Endodermal cell (in vitro differentiated cells): ENCODE data around the gene SERPINE1. TPM values are rescaled to one million over a fixed set of nuclear protein-coding genes. Genes with fewer than 3 reads are reported as not detected.

ENCODE experiments used
- DNase-seq: peaks from one replicate; pipeline ENCODE4 v3.0.0-alpha.2; 2017
- H3K27ac ChIP-seq: 2 replicates; pipeline ENCODE4 v1.5.1; 2013; ENCODE audit warnings: mild to moderate bottlenecking, low read depth, low read length, moderate library complexity
- H3K27me3 ChIP-seq: 2 replicates; pipeline ENCODE4 v1.6.1; 2013; ENCODE audit warnings: mild to moderate bottlenecking, low read length, moderate library complexity; ENCODE audit not compliant: insufficient read depth, control insufficient read depth, poor library complexity, severe bottlenecking
- H3K36me3 ChIP-seq: 2 replicates; pipeline ENCODE4 v1.7.0; 2013; ENCODE audit warnings: mild to moderate bottlenecking, low read length, moderate library complexity; ENCODE audit not compliant: control insufficient read depth, insufficient read depth
- H3K4me1 ChIP-seq: one replicate; pipeline ENCODE4 v1.7.0; 2013; ENCODE audit warnings: low read length; ENCODE audit not compliant: control insufficient read depth, insufficient read depth
- H3K4me3 ChIP-seq: 2 replicates; pipeline ENCODE4 v1.5.1; 2013; ENCODE audit warnings: mild to moderate bottlenecking, low read length, moderate library complexity
- H3K9ac ChIP-seq: 2 replicates; pipeline ENCODE4 v1.6.1; 2013; ENCODE audit warnings: mild to moderate bottlenecking, low read length, moderate library complexity; ENCODE audit not compliant: poor library complexity, severe bottlenecking; ENCODE audit errors: extremely low read depth
- H3K9me3 ChIP-seq: 2 replicates; pipeline ENCODE4 v1.6.1; 2013; ENCODE audit warnings: mild to moderate bottlenecking, low read length, moderate library complexity; ENCODE audit not compliant: control insufficient read depth
- H3K27ac Mint-ChIP-seq: 2 replicates; pipeline ENCODE4 v1.8.0; 2020; ENCODE audit warnings: mixed read lengths
- H3K27me3 Mint-ChIP-seq: 2 replicates; pipeline ENCODE4 v1.8.0; 2021; ENCODE audit warnings: mild to moderate bottlenecking, mixed read lengths; ENCODE audit not compliant: insufficient read depth
- H3K36me3 Mint-ChIP-seq: 2 replicates; pipeline ENCODE4 v1.8.0; 2020; ENCODE audit warnings: low read depth, mixed read lengths
- H3K4me1 Mint-ChIP-seq: 2 replicates; pipeline ENCODE4 v1.8.0; 2020; ENCODE audit warnings: mixed read lengths
- H3K4me3 Mint-ChIP-seq: 2 replicates; pipeline ENCODE4 v1.8.0; 2020; ENCODE audit warnings: mild to moderate bottlenecking, moderate library complexity, mixed read lengths
- H3K9me3 Mint-ChIP-seq: 2 replicates; pipeline ENCODE4 v1.8.0; 2020; ENCODE audit warnings: mild to moderate bottlenecking, mixed read lengths
- WGBS, 2 experiments: methylation state at CpG; one replicate each; pipeline versions ENCODE4 v1.1.5 to v1.1.7; 2013; ENCODE audit warnings: missing lambda C conversion rate in 2 of 2, mixed read lengths in 1 of 2; ENCODE audit not compliant: insufficient coverage in 1 of 2, insufficient read length in 1 of 2; 5-methylcytosine and 5-hydroxymethylcytosine counted together
- total RNA-seq, 2 donors: library from RNA; stranded (reverse); fragmentation: NEBNext Ultra II Directional in 1 of 2; extraction: Animal tissue kit (Norgen Biotek cat#: 25700) in 1 of 2; gene quantifications; 2 replicates in 1 of 2; 3 replicates in 1 of 2; pipeline ENCODE4 v1.2.1, GENCODE V29; 2021
- TF ChIP-seq, protein P1 (sequence below): fragments of 200-600 bp; sonication (generic); conservative IDR thresholded peaks from 2 replicates; pipeline ENCODE4 v1.5.0; 2021; ENCODE audit warnings: antibody characterized with exemption, mild to moderate bottlenecking

SERPINE1 gene
- total RNA-seq, 2 donors from 2014 or later = 0.89 to 4.9 TPM

DNA sequence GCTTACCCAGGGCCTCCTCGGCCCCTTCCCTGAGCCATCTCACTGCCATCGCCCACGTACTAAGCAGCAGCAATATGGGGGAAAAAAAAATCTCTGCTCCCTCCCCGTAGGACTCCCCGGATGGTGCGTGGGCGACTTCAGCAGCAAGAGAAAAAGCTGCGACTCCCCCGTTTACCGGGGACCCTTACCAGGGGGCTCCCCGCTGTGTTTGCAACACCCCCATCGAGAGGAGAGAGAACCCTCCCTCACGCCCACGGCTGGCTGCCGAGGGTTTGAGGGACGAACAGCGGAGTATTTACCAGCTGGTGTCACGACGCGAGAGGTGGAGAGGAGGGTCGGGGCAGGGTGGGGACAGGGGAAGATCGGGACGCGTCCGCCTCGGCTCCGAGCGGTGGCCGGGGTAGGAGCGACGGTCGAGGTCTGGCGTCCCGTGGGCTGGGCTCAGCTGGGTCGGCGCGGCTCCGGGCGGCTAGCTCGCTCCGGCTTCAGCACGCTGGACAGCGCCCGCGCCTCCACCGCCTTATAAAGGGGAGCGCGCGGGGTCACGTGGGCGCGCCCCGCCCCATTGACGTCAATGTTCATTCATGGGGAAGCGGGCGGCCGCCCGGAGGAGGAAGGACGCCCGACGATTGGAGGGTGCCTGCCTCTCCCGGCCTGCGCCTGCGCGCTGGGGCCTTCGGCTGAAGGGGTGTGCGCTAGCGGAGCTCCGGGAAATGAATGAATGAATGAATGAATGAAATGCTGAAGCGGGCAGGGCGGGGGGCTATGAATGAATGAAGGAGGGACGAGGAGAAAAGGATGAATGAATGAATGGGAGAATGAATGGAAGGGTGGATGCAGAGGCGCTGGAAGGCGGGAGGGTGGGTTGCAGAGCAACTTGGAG, 38.4 kb downstream of the SERPINE1 start, which contains the start of gene VGF:
Gene VGF (minus strand): TSS at position 495 of the 883 bp plus-strand sequence. CDS start 726 bp downstream, outside the sequence.
- Histone ChIP-seq H3K27ac (no peak within 1 kb of the TSS), H3K9me3 (no peaks in the 10 kb centered on the region), H3K9ac (no peak within 1 kb of the TSS), H3K4me1 (peaks cover 5% of the 10 kb centered on the region), H3K4me3 (peak within 1 kb of the TSS; percentile 71), H3K36me3 (no peaks in the 10 kb centered on the region), H3K27me3 (peaks cover 87% of the 10 kb centered on the region)
- TF ChIP-seq, protein P1, sequence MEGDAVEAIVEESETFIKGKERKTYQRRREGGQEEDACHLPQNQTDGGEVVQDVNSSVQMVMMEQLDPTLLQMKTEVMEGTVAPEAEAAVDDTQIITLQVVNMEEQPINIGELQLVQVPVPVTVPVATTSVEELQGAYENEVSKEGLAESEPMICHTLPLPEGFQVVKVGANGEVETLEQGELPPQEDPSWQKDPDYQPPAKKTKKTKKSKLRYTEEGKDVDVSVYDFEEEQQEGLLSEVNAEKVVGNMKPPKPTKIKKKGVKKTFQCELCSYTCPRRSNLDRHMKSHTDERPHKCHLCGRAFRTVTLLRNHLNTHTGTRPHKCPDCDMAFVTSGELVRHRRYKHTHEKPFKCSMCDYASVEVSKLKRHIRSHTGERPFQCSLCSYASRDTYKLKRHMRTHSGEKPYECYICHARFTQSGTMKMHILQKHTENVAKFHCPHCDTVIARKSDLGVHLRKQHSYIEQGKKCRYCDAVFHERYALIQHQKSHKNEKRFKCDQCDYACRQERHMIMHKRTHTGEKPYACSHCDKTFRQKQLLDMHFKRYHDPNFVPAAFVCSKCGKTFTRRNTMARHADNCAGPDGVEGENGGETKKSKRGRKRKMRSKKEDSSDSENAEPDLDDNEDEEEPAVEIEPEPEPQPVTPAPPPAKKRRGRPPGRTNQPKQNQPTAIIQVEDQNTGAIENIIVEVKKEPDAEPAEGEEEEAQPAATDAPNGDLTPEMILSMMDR = no peak
- H3K27ac Mint-ChIP-seq = peak within 1 kb of the TSS; percentile 33
- H3K4me1 Mint-ChIP-seq = peaks cover 20% of the 10 kb centered on the region
- WGBS, 2 experiments = 1% methylated on average over 43 to 74 of the region's 74 CpGs
- H3K4me3 Mint-ChIP-seq = peak within 1 kb of the TSS; percentile 53
- H3K9me3 Mint-ChIP-seq = no peaks in the 10 kb centered on the region
- H3K36me3 Mint-ChIP-seq = peaks cover under 1% of the 10 kb centered on the region
- H3K27me3 Mint-ChIP-seq = peaks cover 90% of the 10 kb centered on the region
- peak; percentile 98 for DNase-seq

DNA sequence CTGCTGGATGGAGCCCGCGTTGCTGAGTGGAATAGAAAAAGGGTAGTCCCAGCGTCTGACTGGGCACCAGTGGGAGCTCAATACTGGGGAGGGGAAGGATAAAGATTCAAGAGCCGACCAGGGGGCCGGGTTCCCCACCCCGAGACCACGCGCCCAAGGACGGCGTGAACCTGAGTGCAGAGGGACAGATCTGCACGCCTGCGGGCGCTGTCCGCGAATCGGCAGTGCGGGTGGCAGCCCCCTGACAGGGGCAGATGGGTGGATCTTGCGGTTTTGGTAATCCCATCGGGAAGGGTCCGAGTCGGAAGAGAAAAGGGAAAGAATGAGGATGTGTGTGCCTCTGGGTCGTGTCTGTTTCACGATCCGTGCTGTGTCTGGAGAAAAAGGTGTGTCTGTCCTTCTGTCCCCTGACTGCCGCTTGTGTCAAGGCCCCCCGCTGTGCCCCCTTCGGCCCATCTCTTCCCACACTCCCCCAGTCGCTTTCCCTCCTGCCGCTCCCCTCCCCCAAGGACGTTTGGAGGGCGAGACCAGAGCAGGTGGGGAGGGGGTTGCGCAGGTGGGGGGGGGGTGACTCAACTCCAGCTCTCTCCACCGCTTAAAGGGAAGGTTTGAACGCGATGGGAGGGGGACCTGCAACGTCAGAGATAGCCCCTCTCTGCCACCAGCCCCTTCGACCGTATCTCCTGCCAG, 39.2 kb downstream of the SERPINE1 start:
- 0% methylated on average over 19 to 35 of the region's 38 CpGs for WGBS, 2 experiments
- TF ChIP-seq, protein P1 = no peak
- Histone ChIP-seq H3K36me3 (no peaks in the 10 kb centered on the region), H3K27me3 (peaks cover 94% of the 10 kb centered on the region), H3K4me3 (peak overlapping the region; percentile 71), H3K9me3 (no peaks in the 10 kb centered on the region), H3K27ac (no peak overlapping the region), H3K9ac (no peak overlapping the region), H3K4me1 (peaks cover 5% of the 10 kb centered on the region)
- peak overlapping the region; percentile 33 for H3K27ac Mint-ChIP-seq
- peaks cover 20% of the 10 kb centered on the region for H3K4me1 Mint-ChIP-seq
- H3K36me3 Mint-ChIP-seq = no peaks in the 10 kb centered on the region
- DNase-seq = peak; percentile 75
- H3K27me3 Mint-ChIP-seq = peaks cover 96% of the 10 kb centered on the region
- H3K9me3 Mint-ChIP-seq = no peaks in the 10 kb centered on the region
- peak overlapping the region; percentile 53 for H3K4me3 Mint-ChIP-seq

DNA sequence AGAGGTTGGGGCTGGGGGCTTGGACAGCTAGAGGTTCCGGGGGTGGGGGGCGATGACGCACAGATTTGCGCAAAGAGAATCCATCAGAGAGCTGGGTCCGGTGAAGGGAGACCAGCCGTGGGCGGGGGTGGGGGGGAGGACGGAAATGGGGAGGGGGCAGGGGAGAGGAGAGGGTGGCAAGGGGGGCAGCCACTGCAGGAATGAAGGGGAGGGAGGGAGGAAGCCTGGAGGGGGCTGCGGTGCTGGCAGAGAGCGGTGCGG, 39.7 kb downstream of the SERPINE1 start:
- Histone ChIP-seq H3K9ac (no peak overlapping the region), H3K36me3 (no peaks in the 10 kb centered on the region), H3K27ac (no peak overlapping the region), H3K4me3 (no peak overlapping the region), H3K4me1 (peaks cover 5% of the 10 kb centered on the region), H3K27me3 (peaks cover 95% of the 10 kb centered on the region), H3K9me3 (no peaks in the 10 kb centered on the region)
- Mint-ChIP-seq H3K9me3 (no peaks in the 10 kb centered on the region), H3K4me1 (peaks cover 20% of the 10 kb centered on the region), H3K27me3 (peaks cover 96% of the 10 kb centered on the region), H3K36me3 (no peaks in the 10 kb centered on the region), H3K27ac (no peak overlapping the region), H3K4me3 (peak overlapping the region; percentile 53)
- TF ChIP-seq, protein P1 = no peak
- WGBS, 2 experiments = 0% methylated on average over 2 to 11 of the region's 11 CpGs
- no peak for DNase-seq
